Spleen (tissue), 7 donors: ENCODE results near the gene RPS26.

Experiments
- POLR2A ChIP-seq, 3 donors: fragments of 450-650 bp; IDR thresholded peaks; one replicate each; pipeline ENCODE4 v1.5.1; 2017; ENCODE audit warnings: antibody characterized with exemption in 3 of 3, mild to moderate bottlenecking in 1 of 3
- POLR2AphosphoS5 ChIP-seq, 3 donors: sonication (generic); formaldehyde crosslinking; IDR thresholded peaks; one replicate each; pipeline ENCODE4 v1.5.1; 2017; ENCODE audit warnings: antibody characterized with exemption in 3 of 3
- TF ChIP-seq, protein P1 (sequence below), 11 experiments: fragments of 200-600 bp in 7 of 11; fragments of 450-650 bp in 4 of 11; sonication (generic) in 4 of 11; IDR thresholded peaks in 8 of 11; conservative IDR thresholded peaks in 3 of 11; 1 replicate in 7 of 11; 2 replicates in 4 of 11; pipeline versions ENCODE4 v1.4.0 to v1.8.0; 2016 to 2021; ENCODE audit warnings: antibody characterized with exemption in 11 of 11, inconsistent platforms in 4 of 11, mild to moderate bottlenecking in 1 of 11
- donor health status: DM: no; HTN: no; CAD: no; lungs with moderate emphysema.
- donor health status: DM: no; HTN: no; CAD: no.
- donor health status: DM: no; HTN: no; CAD: no.

- TF ChIP-seq POLR2A (IDR thresholded peaks at IDR 0.05): no peak
- TF ChIP-seq, protein P1, sequence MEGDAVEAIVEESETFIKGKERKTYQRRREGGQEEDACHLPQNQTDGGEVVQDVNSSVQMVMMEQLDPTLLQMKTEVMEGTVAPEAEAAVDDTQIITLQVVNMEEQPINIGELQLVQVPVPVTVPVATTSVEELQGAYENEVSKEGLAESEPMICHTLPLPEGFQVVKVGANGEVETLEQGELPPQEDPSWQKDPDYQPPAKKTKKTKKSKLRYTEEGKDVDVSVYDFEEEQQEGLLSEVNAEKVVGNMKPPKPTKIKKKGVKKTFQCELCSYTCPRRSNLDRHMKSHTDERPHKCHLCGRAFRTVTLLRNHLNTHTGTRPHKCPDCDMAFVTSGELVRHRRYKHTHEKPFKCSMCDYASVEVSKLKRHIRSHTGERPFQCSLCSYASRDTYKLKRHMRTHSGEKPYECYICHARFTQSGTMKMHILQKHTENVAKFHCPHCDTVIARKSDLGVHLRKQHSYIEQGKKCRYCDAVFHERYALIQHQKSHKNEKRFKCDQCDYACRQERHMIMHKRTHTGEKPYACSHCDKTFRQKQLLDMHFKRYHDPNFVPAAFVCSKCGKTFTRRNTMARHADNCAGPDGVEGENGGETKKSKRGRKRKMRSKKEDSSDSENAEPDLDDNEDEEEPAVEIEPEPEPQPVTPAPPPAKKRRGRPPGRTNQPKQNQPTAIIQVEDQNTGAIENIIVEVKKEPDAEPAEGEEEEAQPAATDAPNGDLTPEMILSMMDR (IDR thresholded peaks at IDR 0.05 in 8 of 11, conservative IDR thresholded peaks at IDR 0.05 in 3 of 11): no peak
- no peak for TF ChIP-seq POLR2AphosphoS5 (IDR thresholded peaks at IDR 0.05)
These were observed 28.2 kb upstream of the RPS26 start for GRCh38 chr12:56013482-56013881.
